ENCODE data around the gene HDAC9.

- no peak for TF ChIP-seq CTCF (IDR thresholded peaks at IDR 0.05)
- no peak for TF ChIP-seq POLR2AphosphoS5 (IDR thresholded peaks at IDR 0.05)
- no peak for TF ChIP-seq POLR2A (IDR thresholded peaks at IDR 0.05)
Observed at GRCh38 chr7:18521236-18521589, 25.7 kb downstream of the HDAC9 start.
